Vagina (tissue), 2 donors: ENCODE data around the gene CAMK2B. TPM values are rescaled to one million over a fixed set of nuclear protein-coding genes. Genes with fewer than 3 reads are reported as not detected.

ENCODE experiments used
- DNase-seq, 2 donors: peaks; one replicate each; pipeline ENCODE4 v3.0.0-alpha.2; 2017; ENCODE audit errors: extremely low spot score in 2 of 2
- H3K27ac ChIP-seq: fragments of 200-600 bp; sonication (generic); one replicate; pipeline ENCODE4 v1.5.1; 2019
- H3K27me3 ChIP-seq: fragments of 200-600 bp; sonication (generic); one replicate; pipeline ENCODE4 v1.5.1; 2019
- H3K36me3 ChIP-seq, 2 donors: fragments of 200-600 bp; sonication (generic); one replicate each; pipeline ENCODE4 v1.5.1; 2017 to 2019
- H3K4me1 ChIP-seq: fragments of 200-600 bp; sonication (generic); one replicate; pipeline ENCODE4 v1.5.1; 2019
- H3K4me3 ChIP-seq, 2 donors: fragments of 200-600 bp; sonication (generic); 1 replicate in 1 of 2; 2 replicates in 1 of 2; pipeline ENCODE4 v1.5.1; 2016 to 2019
- H3K9me3 ChIP-seq: fragments of 200-600 bp; sonication (generic); one replicate; pipeline ENCODE4 v1.5.1; 2019
- CTCF ChIP-seq, 3 experiments: fragments of 450-650 bp in 2 of 3; fragments of 200-600 bp in 1 of 3; sonication (generic) in 1 of 3; IDR thresholded peaks; one replicate each; pipeline ENCODE4 v1.5.1; 2017 to 2019; ENCODE audit warnings: antibody characterized with exemption in 3 of 3, mild to moderate bottlenecking in 2 of 3, moderate library complexity in 2 of 3
- POLR2A ChIP-seq, 2 donors: fragments of 450-650 bp; IDR thresholded peaks; one replicate each; pipeline ENCODE4 v1.6.1; 2017; ENCODE audit warnings: antibody characterized with exemption in 2 of 2, mild to moderate bottlenecking in 2 of 2, moderate library complexity in 2 of 2
- POLR2AphosphoS5 ChIP-seq, 2 donors: sonication (generic); formaldehyde crosslinking; IDR thresholded peaks; one replicate each; pipeline ENCODE4 v1.9.0; 2017; ENCODE audit warnings: antibody characterized with exemption in 2 of 2, mild to moderate bottlenecking in 2 of 2, low read depth in 1 of 2; ENCODE audit not compliant: insufficient read depth in 1 of 2
- intact Hi-C: fragments of 100-400 bp; cut with DNase I; formaldehyde crosslinking; loops from one replicate; pipeline ENCODE4 v1.15.1; 2023
- total RNA-seq: library from RNA; depleted of rRNA; stranded (reverse); fragments of >200 nt; gene quantifications from one replicate; pipeline ENCODE4 v1.2.3, GENCODE V29; 2016

Gene CAMK2B
- total RNA-seq, 1 donor from 2014 or later: 3.2 TPM

- H3K27me3 ChIP-seq: no peaks in the 10 kb centered on the region
- DNase-seq: peak in 1 of 2 donors; percentile 77
- no peaks in the 10 kb centered on the region for H3K4me1 ChIP-seq
- H3K4me3 ChIP-seq: no peak overlapping the region
- H3K27ac ChIP-seq: no peak overlapping the region
- no peaks in the 10 kb centered on the region for H3K9me3 ChIP-seq
- H3K36me3 ChIP-seq: no peaks in the 10 kb centered on the region
- TF ChIP-seq POLR2AphosphoS5 (IDR thresholded peaks at IDR 0.05; ENCODE audit: insufficient read depth in 1 of 2, low read depth in 1 of 2) (no peak), POLR2A (IDR thresholded peaks at IDR 0.05) (no peak), CTCF (IDR thresholded peaks at IDR 0.05) (no peak)
- intact Hi-C loops: no loop called here
These were observed 43.4 kb downstream of the CAMK2B start for GRCh38 chr7:44281811-44282600.

DNA sequence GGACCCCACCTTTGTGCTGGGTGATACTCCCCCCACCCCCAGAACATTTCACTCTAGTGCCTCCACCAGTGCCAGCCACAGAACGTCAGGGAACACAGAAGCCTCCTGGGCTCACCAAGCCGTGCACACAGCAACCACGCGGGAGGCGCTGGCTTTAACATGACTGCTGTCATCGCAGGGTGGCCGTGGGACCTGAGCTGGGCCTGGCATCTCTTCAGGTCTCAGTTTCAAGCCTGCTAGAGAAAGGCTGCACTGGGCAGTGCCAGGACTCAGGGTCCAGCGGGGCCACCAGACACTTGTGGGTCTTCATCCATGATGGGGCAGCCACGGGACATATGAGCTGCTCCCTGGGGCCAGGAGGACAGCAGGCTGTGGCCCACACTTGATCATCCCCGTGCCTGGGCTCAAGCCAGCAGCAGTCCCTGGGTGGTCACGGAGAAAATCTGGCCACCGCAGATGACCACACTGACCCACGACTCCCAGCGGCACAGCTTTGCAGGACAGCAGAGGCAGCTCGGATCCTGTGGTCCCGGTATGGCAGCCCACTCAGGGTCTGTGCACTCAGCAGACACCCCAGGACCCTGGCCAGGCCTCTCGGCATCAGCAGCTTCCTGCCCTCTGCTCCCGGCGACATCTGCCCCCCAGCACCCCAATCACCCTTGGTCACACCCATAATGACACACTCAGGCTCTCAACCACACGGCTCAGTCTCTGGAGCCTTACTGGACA, 44.2 kb downstream of the CAMK2B start:
- Histone ChIP-seq H3K4me1 (no peaks in the 10 kb centered on the region), H3K9me3 (no peaks in the 10 kb centered on the region), H3K27me3 (no peaks in the 10 kb centered on the region), H3K36me3 (no peaks in the 10 kb centered on the region), H3K4me3 (no peak overlapping the region), H3K27ac (no peak overlapping the region)
- no peak for TF ChIP-seq POLR2A (IDR thresholded peaks at IDR 0.05)
- TF ChIP-seq CTCF (IDR thresholded peaks at IDR 0.05): no peak
- no peak for TF ChIP-seq POLR2AphosphoS5 (IDR thresholded peaks at IDR 0.05; ENCODE audit: insufficient read depth in 1 of 2, low read depth in 1 of 2)
- intact Hi-C loops: no loop called here
- peak in 1 of 2 donors; percentile 62 for DNase-seq

GRCh38 chr7:44280636-44280992, 44.8 kb downstream of the CAMK2B start:
- intact Hi-C loops: no loop called here
- TF ChIP-seq CTCF (IDR thresholded peaks at IDR 0.05) (no peak), POLR2A (IDR thresholded peaks at IDR 0.05) (no peak), POLR2AphosphoS5 (IDR thresholded peaks at IDR 0.05; ENCODE audit: insufficient read depth in 1 of 2, low read depth in 1 of 2) (no peak)
- DNase-seq: no peak

DNA sequence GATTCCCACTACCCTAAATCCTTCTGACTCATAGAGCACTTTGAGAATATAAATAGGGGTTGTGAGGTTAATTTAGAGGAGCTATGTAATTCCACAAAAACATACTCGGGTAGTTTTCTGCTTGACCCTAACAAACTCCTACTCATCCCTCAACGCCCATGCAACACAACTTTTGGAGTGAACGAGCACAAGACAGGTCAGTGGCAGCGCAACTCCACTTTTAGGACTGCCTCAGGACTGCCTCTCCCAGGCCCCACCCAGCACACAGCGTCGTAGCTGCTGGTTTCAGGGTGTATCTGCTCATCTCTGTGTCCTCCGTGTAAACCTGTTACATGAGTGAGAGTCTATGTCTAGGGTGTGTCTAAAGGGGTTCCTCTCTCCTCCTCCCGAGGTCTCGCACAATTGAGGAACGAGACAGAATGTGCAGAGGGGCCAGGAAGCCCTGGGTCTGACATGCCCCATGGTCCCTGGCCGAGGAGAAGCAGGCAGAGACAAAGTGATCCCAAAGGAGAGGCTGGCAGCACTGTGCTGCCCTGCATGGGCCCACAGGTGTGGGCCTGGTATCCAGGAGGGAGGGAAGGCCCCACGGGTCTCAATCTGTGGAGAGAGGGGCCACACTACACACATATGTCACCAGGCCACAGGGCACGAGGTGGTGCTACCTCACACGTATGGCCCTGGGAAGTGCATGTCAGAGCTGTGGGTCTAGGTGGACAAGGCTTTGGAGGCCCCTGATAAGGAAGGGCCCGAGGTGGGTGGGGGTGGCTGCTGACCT, 45.5 kb downstream of the CAMK2B start:
- H3K4me1 ChIP-seq: no peaks in the 10 kb centered on the region
- no peaks in the 10 kb centered on the region for H3K36me3 ChIP-seq
- intact Hi-C loops: no loop called here
- no peaks in the 10 kb centered on the region for H3K9me3 ChIP-seq
- no peak overlapping the region for H3K27ac ChIP-seq
- no peak overlapping the region for H3K4me3 ChIP-seq
- peak in 1 of 2 donors; percentile 49 for DNase-seq
- no peaks in the 10 kb centered on the region for H3K27me3 ChIP-seq
- TF ChIP-seq POLR2A (IDR thresholded peaks at IDR 0.05): no peak
- no peak for TF ChIP-seq POLR2AphosphoS5 (IDR thresholded peaks at IDR 0.05; ENCODE audit: insufficient read depth in 1 of 2, low read depth in 1 of 2)
- TF ChIP-seq CTCF (IDR thresholded peaks at IDR 0.05): no peak

More at GRCh38 chr7:44280636-44280992, 44.8 kb downstream of the CAMK2B start:
- no peak overlapping the region for H3K4me3 ChIP-seq
- no peaks in the 10 kb centered on the region for H3K4me1 ChIP-seq
- H3K36me3 ChIP-seq: no peaks in the 10 kb centered on the region
- H3K27me3 ChIP-seq: no peaks in the 10 kb centered on the region
- no peaks in the 10 kb centered on the region for H3K9me3 ChIP-seq
- no peak overlapping the region for H3K27ac ChIP-seq
